Measurements from ENCODE around the gene FBXO36.

FBXO36 gene

DNA sequence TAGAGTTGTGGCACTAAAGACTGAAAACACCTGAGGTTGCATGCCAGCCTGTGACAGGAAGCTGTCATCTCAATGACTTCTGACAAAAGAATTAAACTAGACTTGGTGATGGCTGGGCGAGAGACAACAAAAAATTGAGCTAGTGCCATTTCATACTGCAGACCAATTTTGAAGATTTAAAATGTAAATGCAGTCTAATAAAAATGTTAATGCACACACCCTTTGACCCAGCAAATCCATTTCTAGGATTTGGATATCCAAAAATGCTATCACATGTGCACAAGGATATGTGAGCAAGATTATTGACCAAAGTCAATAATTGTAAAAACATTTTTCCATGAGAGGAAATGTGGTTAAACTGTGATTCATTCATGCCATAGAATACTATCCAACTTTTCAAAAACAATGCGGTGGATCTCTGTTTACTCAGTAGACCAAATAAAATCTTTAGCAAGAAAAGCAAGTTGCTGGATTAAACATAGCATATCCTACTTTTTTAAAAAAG is 5.6 kb downstream of the FBXO36 start:
- no peak for DNase-seq (ENCODE audit: low read depth)
- H3K4me3 ChIP-seq (ENCODE audit: low read depth, low read length) = no peak overlapping the region
- TF ChIP-seq, protein P1, sequence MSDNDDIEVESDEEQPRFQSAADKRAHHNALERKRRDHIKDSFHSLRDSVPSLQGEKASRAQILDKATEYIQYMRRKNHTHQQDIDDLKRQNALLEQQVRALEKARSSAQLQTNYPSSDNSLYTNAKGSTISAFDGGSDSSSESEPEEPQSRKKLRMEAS (IDR thresholded peaks at IDR 0.05; ENCODE audit: low read depth, low read length) = no peak
- TF ChIP-seq, protein P2, sequence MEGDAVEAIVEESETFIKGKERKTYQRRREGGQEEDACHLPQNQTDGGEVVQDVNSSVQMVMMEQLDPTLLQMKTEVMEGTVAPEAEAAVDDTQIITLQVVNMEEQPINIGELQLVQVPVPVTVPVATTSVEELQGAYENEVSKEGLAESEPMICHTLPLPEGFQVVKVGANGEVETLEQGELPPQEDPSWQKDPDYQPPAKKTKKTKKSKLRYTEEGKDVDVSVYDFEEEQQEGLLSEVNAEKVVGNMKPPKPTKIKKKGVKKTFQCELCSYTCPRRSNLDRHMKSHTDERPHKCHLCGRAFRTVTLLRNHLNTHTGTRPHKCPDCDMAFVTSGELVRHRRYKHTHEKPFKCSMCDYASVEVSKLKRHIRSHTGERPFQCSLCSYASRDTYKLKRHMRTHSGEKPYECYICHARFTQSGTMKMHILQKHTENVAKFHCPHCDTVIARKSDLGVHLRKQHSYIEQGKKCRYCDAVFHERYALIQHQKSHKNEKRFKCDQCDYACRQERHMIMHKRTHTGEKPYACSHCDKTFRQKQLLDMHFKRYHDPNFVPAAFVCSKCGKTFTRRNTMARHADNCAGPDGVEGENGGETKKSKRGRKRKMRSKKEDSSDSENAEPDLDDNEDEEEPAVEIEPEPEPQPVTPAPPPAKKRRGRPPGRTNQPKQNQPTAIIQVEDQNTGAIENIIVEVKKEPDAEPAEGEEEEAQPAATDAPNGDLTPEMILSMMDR (IDR thresholded peaks at IDR 0.05; ENCODE audit: low read depth, low read length) = no peak
- no peak for TF ChIP-seq POLR2A (IDR thresholded peaks at IDR 0.05; ENCODE audit: extremely low read depth, insufficient read length)
- TF ChIP-seq MYC (IDR thresholded peaks at IDR 0.05; ENCODE audit: low read depth, low read length) = no peak

DNA sequence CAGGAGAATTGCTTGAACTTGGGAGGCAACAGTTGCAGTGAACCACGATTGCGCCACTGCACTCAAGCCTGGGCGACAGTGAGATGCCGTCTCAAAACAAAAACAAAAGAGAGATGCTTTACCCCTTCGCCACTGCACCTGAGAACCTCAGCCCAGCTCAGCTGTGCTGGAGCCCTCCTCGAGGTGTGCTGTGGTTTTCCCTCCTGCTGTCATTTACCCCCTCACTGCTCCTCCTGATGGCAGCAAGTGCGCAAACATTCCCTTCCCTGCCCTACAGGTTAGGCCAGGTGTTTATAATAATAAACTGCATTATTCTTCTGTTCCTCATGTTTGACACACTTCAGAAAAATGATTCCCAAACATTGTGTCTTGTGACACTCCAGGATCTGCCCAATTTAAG is 8.4 kb downstream of the FBXO36 start:
- H3K4me3 ChIP-seq (ENCODE audit: low read depth, low read length) = no peak overlapping the region
- TF ChIP-seq MYC (IDR thresholded peaks at IDR 0.05; ENCODE audit: low read depth, low read length) = no peak
- TF ChIP-seq, protein P2 (IDR thresholded peaks at IDR 0.05; ENCODE audit: low read depth, low read length) = no peak
- TF ChIP-seq, protein P1 (IDR thresholded peaks at IDR 0.05; ENCODE audit: low read depth, low read length) = no peak
- TF ChIP-seq POLR2A (IDR thresholded peaks at IDR 0.05; ENCODE audit: extremely low read depth, insufficient read length) = no peak
- DNase-seq (ENCODE audit: low read depth) = peak; percentile 28

DNA sequence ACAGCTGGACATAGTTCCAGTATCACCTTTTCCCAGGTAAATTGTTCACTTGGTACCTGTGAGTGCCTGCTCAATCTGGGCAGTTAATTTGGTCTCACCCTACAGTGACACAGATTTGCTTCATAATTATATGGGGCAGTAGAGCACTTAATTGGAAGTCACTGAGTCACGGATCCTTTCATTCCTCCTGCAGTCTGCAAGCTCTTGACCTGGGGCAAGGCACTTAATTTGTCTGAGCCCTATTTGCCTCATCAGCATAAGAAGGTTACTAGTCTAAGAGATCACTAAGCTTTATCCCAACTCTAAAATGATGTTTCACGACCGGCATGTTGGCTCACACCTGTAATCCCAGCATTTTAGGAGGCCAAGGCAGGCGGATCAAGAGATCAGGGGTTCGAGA is 8.9 kb downstream of the FBXO36 start:
- no peak for DNase-seq (ENCODE audit: low read depth)
- no peak overlapping the region for H3K4me3 ChIP-seq (ENCODE audit: low read depth, low read length)

DNA sequence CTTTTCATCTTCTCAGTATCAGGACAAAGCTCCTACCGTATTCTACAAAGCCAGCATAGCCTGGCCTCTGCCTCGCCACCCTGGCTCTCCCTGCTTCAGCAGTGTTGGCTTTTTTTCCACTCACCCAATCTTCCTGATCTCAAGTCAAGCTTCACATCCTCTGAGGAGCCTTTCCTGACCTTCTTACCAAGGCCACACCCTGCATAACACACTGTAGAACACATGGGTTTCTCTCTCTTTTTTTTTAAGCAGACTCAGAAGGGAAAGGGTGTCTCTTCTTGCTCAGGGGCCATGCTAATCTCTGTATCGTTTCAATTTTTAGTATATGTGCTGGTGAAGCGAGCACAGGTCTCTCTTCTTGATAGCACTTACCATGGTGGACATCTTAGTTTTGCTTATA is 15.2 kb downstream of the FBXO36 start:
- TF ChIP-seq POLR2A (IDR thresholded peaks at IDR 0.05; ENCODE audit: extremely low read depth, insufficient read length) (no peak), MYC (IDR thresholded peaks at IDR 0.05; ENCODE audit: low read depth, low read length) (no peak)
- TF ChIP-seq, protein P1 (IDR thresholded peaks at IDR 0.05; ENCODE audit: low read depth, low read length) = no peak
- TF ChIP-seq, protein P2 (IDR thresholded peaks at IDR 0.05; ENCODE audit: low read depth, low read length) = no peak
- DNase-seq (ENCODE audit: low read depth) = no peak
- H3K4me3 ChIP-seq (ENCODE audit: low read depth, low read length) = no peak overlapping the region

More for the DNA sequence above, 8.9 kb downstream of the FBXO36 start:
- TF ChIP-seq POLR2A (IDR thresholded peaks at IDR 0.05; ENCODE audit: extremely low read depth, insufficient read length) (no peak), MYC (IDR thresholded peaks at IDR 0.05; ENCODE audit: low read depth, low read length) (no peak)
- TF ChIP-seq, protein P1 (IDR thresholded peaks at IDR 0.05; ENCODE audit: low read depth, low read length) = no peak
- TF ChIP-seq, protein P2 (IDR thresholded peaks at IDR 0.05; ENCODE audit: low read depth, low read length) = no peak

DNA sequence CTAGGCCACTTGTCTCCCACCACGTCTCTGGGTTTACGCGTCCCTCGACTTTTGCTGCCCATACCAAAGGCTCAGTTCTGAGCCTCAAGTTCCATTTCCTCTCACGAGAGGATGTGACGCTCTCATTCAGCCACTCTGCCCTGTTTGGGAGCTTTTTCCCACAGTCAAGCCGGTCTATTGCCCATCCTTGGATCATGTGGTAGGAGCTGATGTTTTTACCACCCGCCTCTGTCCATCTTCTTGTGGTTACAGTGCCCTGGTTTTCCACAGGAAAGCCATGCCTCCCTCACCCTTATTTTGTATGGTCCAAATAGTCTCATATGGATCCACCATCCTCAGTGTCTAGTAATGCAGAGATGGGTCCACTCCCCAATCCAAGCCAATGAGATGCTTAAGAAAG is 20.4 kb downstream of the FBXO36 start:
- H3K4me3 ChIP-seq (ENCODE audit: low read depth, low read length) = no peak overlapping the region
- TF ChIP-seq, protein P2 (IDR thresholded peaks at IDR 0.05; ENCODE audit: low read depth, low read length) = no peak
- TF ChIP-seq POLR2A (IDR thresholded peaks at IDR 0.05; ENCODE audit: extremely low read depth, insufficient read length) (no peak), MYC (IDR thresholded peaks at IDR 0.05; ENCODE audit: low read depth, low read length) (no peak)
- TF ChIP-seq, protein P1 (IDR thresholded peaks at IDR 0.05; ENCODE audit: low read depth, low read length) = no peak
- DNase-seq (ENCODE audit: low read depth) = no peak
